Measurements from ENCODE around the gene DBNDD1.

DBNDD1 gene

GRCh38 chr16:89974870-89975269, 44.4 kb downstream of the DBNDD1 start:
- TF ChIP-seq, protein P1, sequence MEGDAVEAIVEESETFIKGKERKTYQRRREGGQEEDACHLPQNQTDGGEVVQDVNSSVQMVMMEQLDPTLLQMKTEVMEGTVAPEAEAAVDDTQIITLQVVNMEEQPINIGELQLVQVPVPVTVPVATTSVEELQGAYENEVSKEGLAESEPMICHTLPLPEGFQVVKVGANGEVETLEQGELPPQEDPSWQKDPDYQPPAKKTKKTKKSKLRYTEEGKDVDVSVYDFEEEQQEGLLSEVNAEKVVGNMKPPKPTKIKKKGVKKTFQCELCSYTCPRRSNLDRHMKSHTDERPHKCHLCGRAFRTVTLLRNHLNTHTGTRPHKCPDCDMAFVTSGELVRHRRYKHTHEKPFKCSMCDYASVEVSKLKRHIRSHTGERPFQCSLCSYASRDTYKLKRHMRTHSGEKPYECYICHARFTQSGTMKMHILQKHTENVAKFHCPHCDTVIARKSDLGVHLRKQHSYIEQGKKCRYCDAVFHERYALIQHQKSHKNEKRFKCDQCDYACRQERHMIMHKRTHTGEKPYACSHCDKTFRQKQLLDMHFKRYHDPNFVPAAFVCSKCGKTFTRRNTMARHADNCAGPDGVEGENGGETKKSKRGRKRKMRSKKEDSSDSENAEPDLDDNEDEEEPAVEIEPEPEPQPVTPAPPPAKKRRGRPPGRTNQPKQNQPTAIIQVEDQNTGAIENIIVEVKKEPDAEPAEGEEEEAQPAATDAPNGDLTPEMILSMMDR (IDR thresholded peaks at IDR 0.05; ENCODE audit: unreplicated experiment in 3 of 3) = no peak

GRCh38 chr16:89973654-89974335, 45.5 kb downstream of the DBNDD1 start:
- peaks cover 16% of the 10 kb centered on the region for H3K4me1 Mint-ChIP-seq
- H3K4me3 Mint-ChIP-seq = peak overlapping the region; percentile 100
- H3K36me3 Mint-ChIP-seq (ENCODE audit: low read depth) = peaks cover 32% of the 10 kb centered on the region
- TF ChIP-seq, protein P1 (IDR thresholded peaks at IDR 0.05; ENCODE audit: unreplicated experiment in 3 of 3) = no peak
- no peaks in the 10 kb centered on the region for H3K27me3 Mint-ChIP-seq (ENCODE audit: low read depth)
- peaks cover 10% of the 10 kb centered on the region for H3K9me3 Mint-ChIP-seq
- H3K27ac Mint-ChIP-seq = peak overlapping the region in 2 of 3 experiments; percentile 70 to 73

More at GRCh38 chr16:89974870-89975269, 44.4 kb downstream of the DBNDD1 start:
- H3K27me3 Mint-ChIP-seq (ENCODE audit: low read depth) = no peaks in the 10 kb centered on the region
- H3K27ac Mint-ChIP-seq = no peak overlapping the region
- H3K36me3 Mint-ChIP-seq (ENCODE audit: low read depth) = peaks cover 36% of the 10 kb centered on the region
- H3K9me3 Mint-ChIP-seq = peaks cover 10% of the 10 kb centered on the region
- peaks cover 16% of the 10 kb centered on the region for H3K4me1 Mint-ChIP-seq
- H3K4me3 Mint-ChIP-seq = peak overlapping the region; percentile 17 to 66 (median 55)

- H3K36me3 Mint-ChIP-seq (ENCODE audit: low read depth) = peaks cover 35% of the 10 kb centered on the region
- no peaks in the 10 kb centered on the region for H3K27me3 Mint-ChIP-seq (ENCODE audit: low read depth)
- TF ChIP-seq, protein P1 (IDR thresholded peaks at IDR 0.05; ENCODE audit: unreplicated experiment in 3 of 3) = no peak
- H3K4me1 Mint-ChIP-seq = peaks cover 16% of the 10 kb centered on the region
- peak overlapping the region; percentile 93 to 99 (median 97) for H3K27ac Mint-ChIP-seq
- peak overlapping the region; percentile 100 for H3K4me3 Mint-ChIP-seq
- peaks cover 12% of the 10 kb centered on the region for H3K9me3 Mint-ChIP-seq
These were observed 46.0 kb downstream of the DBNDD1 start for GRCh38 chr16:89973235-89973634.

DNA sequence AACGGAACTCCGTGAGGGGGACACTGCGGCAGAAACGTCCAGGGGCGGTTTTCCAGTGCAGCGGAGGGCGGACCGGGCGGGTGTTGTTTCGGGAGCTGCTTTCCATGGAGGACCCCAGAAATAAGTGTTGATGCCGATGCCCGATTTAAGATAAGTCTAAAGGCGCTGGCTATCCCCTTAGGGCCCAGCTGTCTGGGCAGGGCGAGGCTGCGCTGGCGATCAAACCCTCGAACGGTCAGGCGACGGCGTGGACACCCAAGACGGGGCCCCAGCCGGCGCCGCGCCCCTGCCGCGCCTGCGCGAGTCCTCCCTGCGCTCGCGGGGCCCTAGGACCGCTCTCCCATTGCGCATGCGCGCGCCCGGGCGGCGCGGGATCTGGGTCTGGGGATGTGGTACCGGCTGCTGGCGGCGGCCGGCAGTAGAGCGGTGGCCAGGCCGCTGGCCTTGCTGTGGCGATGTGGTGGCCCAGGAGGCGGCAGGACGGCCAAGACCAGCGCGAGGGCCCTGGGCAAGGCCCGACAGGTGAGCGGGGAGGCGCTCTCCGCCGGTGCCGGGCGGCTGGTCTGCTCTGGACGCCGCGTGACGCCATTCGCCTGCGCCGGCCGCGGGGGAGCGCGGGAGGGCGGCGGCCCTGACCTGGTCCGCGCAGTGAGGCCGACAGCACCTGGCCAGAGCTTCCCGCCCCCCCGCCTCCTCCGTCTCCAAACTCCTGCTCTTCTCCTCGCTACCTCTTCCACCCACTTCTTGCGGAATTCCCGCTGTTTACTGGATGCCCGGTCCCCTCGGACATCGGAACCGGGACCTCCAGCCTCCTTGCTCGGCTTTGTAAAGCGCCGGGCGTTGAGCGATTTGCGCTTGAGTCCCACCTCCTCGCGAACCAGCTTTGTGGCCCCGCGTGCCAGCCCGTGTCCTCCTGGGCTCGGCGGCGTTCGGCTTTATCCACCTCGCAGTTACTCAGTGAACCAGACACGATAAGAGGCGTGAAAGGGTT, 46.7 kb downstream of the DBNDD1 start:
- TF ChIP-seq, protein P1 (IDR thresholded peaks at IDR 0.05; ENCODE audit: unreplicated experiment in 3 of 3) = no peak
- Mint-ChIP-seq H3K27me3 (ENCODE audit: low read depth) (no peaks in the 10 kb centered on the region), H3K4me1 (peaks cover 16% of the 10 kb centered on the region), H3K27ac (peak overlapping the region; percentile 93 to 99 (median 97)), H3K4me3 (peak overlapping the region; percentile 100), H3K9me3 (peaks cover 12% of the 10 kb centered on the region), H3K36me3 (ENCODE audit: low read depth) (peaks cover 39% of the 10 kb centered on the region)

DNA sequence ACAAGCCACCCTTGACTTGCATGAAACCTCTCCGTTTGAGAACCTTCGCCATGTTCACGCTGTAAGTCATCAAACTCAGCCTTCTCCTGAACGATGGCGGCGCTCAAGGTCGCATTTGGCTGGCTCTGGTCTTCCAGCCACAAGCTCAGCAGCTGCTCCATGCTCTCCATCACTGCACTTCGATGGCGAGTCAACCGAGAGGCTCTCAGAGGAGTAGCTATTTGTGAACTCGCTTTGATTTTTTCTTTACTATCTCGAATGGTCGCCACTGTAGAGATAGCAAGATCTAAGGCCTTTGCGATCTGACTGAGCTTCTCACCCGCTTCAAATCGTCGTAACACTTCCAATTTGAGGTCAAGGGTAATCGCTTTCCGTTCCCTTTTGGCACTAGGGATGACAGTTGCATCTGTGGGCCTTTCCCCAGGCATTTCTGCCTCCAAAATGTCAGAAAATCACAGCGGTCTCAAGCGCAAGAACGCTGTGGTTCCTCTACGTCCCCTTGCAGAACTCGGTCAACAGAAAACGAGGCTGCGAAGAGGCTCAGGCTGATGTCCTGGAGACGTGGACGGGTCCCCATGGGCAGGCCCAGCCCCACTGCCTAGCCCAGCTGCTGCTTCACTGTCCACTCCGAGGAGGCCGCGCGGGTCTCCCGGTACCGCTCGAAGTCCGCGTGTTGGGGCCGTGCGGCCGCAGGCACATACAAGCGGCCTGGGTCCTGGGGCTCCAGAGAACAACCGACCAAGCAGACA, 47.6 kb downstream of the DBNDD1 start:
- peaks cover 43% of the 10 kb centered on the region for H3K36me3 Mint-ChIP-seq (ENCODE audit: low read depth)
- peaks cover 16% of the 10 kb centered on the region for H3K4me1 Mint-ChIP-seq
- no peaks in the 10 kb centered on the region for H3K27me3 Mint-ChIP-seq (ENCODE audit: low read depth)
- TF ChIP-seq, protein P1 (IDR thresholded peaks at IDR 0.05; ENCODE audit: unreplicated experiment in 3 of 3) = no peak
- H3K9me3 Mint-ChIP-seq = peaks cover 12% of the 10 kb centered on the region
- peak overlapping the region; percentile 100 for H3K4me3 Mint-ChIP-seq
- H3K27ac Mint-ChIP-seq = peak overlapping the region in 2 of 3 experiments; percentile 49 to 97
